Transverse colon (tissue), 4 donors: Measurements from ENCODE around the gene BRD3OS. TPM values are rescaled to one million over a fixed set of nuclear protein-coding genes. Genes with fewer than 3 reads are reported as not detected.

ENCODE experiments used
- DNase-seq: peaks from one replicate; pipeline ENCODE4 v3.0.0-alpha.2; 2019
- H3K27ac ChIP-seq, 4 donors: fragments of 200-600 bp; sonication (generic); 2 replicates each; pipeline ENCODE4 v1.5.1; 2016 to 2018; ENCODE audit warnings: inconsistent platforms in 4 of 4
- H3K27me3 ChIP-seq: fragments of 200-600 bp; sonication (generic); 2 replicates; pipeline ENCODE4 v1.5.1; 2017; ENCODE audit warnings: inconsistent platforms
- H3K36me3 ChIP-seq, 4 donors: fragments of 200-600 bp; sonication (generic); 2 replicates each; pipeline ENCODE4 v1.5.1; 2017 to 2019; ENCODE audit warnings: inconsistent platforms in 4 of 4
- H3K4me1 ChIP-seq, 4 donors: fragments of 200-600 bp; sonication (generic); 2 replicates each; pipeline ENCODE4 v1.5.1; 2017 to 2020; ENCODE audit warnings: inconsistent platforms in 4 of 4
- H3K4me3 ChIP-seq, 4 donors: fragments of 200-600 bp; sonication (generic); 1 replicate in 1 of 4; 2 replicates in 3 of 4; pipeline versions ENCODE4 v1.5.1 to v1.6.1; 2017 to 2019; ENCODE audit warnings: inconsistent platforms in 4 of 4
- H3K9me3 ChIP-seq, 2 donors: fragments of 200-600 bp; sonication (generic); 2 replicates each; pipeline ENCODE4 v1.5.1; 2017 to 2019; ENCODE audit warnings: inconsistent platforms in 2 of 2
- CTCF ChIP-seq, 5 experiments: fragments of 200-600 bp in 3 of 5; fragments of 450-650 bp in 2 of 5; sonication (generic) in 3 of 5; IDR thresholded peaks; 1 replicate in 2 of 5; 2 replicates in 3 of 5; pipeline ENCODE4 v1.5.1; 2016 to 2017; ENCODE audit warnings: antibody characterized with exemption in 5 of 5, inconsistent platforms in 3 of 5, mild to moderate bottlenecking in 2 of 5, moderate library complexity in 1 of 5
- EP300 ChIP-seq: sonication (generic); formaldehyde crosslinking; IDR thresholded peaks from one replicate; pipeline ENCODE4 v1.6.1; 2017; ENCODE audit warnings: antibody characterized with exemption, low read depth
- POLR2A ChIP-seq: fragments of 450-650 bp; IDR thresholded peaks from one replicate; pipeline ENCODE4 v1.6.1; 2016; ENCODE audit warnings: antibody characterized with exemption, mild to moderate bottlenecking, moderate library complexity
- POLR2AphosphoS5 ChIP-seq, 3 donors: sonication (generic); formaldehyde crosslinking; IDR thresholded peaks; one replicate each; pipeline ENCODE4 v1.6.1; 2016; ENCODE audit warnings: antibody characterized with exemption in 3 of 3
- WGBS, 2 donors: methylation state at CpG; one replicate each; pipeline ENCODE4 v1.1.5; 2018; ENCODE audit warnings: low coverage in 1 of 2; 5-methylcytosine and 5-hydroxymethylcytosine counted together
- in situ Hi-C, 4 donors: fragments of 200-750 bp; cut with MboI; loops; one replicate each; pipeline versions ENCODE4 v1.15.0 to v1.15.1; 2017; ENCODE audit warnings: low sequenced_read_pairs in 3 of 4, low pct_ligation_motif_present in 1 of 4, low pct_unique_long_range_greater_than_20kb in 1 of 4
- intact Hi-C: fragments of 100-400 bp; cut with DNase I; formaldehyde crosslinking; loops from one replicate; pipeline ENCODE4 v1.15.1; 2023; ENCODE audit warnings: low total_unique reads
- total RNA-seq, 4 donors: library from RNA; depleted of rRNA; stranded (reverse); fragments of >200 nt; gene quantifications; one replicate each; pipeline ENCODE4 v1.1.0, GENCODE V29; 2016

BRD3OS gene
- total RNA-seq, 4 donors from 2014 or later: 3.2 to 6.6 (median 4.4) TPM

- no peaks in the 10 kb centered on the region for H3K36me3 ChIP-seq
- H3K9me3 ChIP-seq: no peaks in the 10 kb centered on the region
- WGBS, 2 donors: 80 to 96% methylated on average over 5 to 22 of the region's 22 CpGs
- in situ Hi-C loops: no loop called here
- no peak for DNase-seq
- intact Hi-C loops: no loop called here
- H3K27ac ChIP-seq: peak overlapping the region; percentile 0 to 57 (median 19)
- TF ChIP-seq EP300 (no peak), POLR2A (no peak), POLR2AphosphoS5 (IDR thresholded peaks at IDR 0.05) (no peak)
- peaks cover 0 to 14% (median 9%) of the 10 kb centered on the region in 4 donors for H3K4me1 ChIP-seq
- no peaks in the 10 kb centered on the region for H3K27me3 ChIP-seq
- no peak overlapping the region for H3K4me3 ChIP-seq
Observed at GRCh38 chr9:133979921-133980863, 45.1 kb upstream of the BRD3OS start.

- peaks cover 0 to 14% (median 9%) of the 10 kb centered on the region in 4 donors for H3K4me1 ChIP-seq
- H3K27ac ChIP-seq: no peak overlapping the region
Observed at GRCh38 chr9:133980864-133981588, 44.3 kb upstream of the BRD3OS start.

GRCh38 chr9:133981589-133981957 is 43.7 kb upstream of the BRD3OS start:
- DNase-seq: no peak
- Histone ChIP-seq H3K36me3 (no peaks in the 10 kb centered on the region), H3K9me3 (no peaks in the 10 kb centered on the region), H3K4me1 (peaks cover 0 to 14% (median 9%) of the 10 kb centered on the region in 4 donors), H3K4me3 (no peak overlapping the region), H3K27ac (no peak overlapping the region), H3K27me3 (no peaks in the 10 kb centered on the region)
- in situ Hi-C loops (no loop called here), intact Hi-C loops (no loop called here)
- 99% methylated on average over 11 of the region's 14 CpGs; no CpG with 5 or more reads in 1 of the 2 donors for WGBS, 2 donors
- TF ChIP-seq POLR2A (no peak), EP300 (no peak), POLR2AphosphoS5 (IDR thresholded peaks at IDR 0.05) (no peak), CTCF (IDR thresholded peaks at IDR 0.05) (no peak)

More at GRCh38 chr9:133980864-133981588, 44.3 kb upstream of the BRD3OS start:
- 89% methylated on average over 25 of the region's 25 CpGs; no CpG with 5 or more reads in 1 of the 2 donors for WGBS, 2 donors
- Histone ChIP-seq H3K4me3 (no peak overlapping the region), H3K27me3 (no peaks in the 10 kb centered on the region), H3K36me3 (no peaks in the 10 kb centered on the region), H3K9me3 (no peaks in the 10 kb centered on the region)
- in situ Hi-C loops (no loop called here), intact Hi-C loops (no loop called here)
- TF ChIP-seq POLR2A (no peak), POLR2AphosphoS5 (IDR thresholded peaks at IDR 0.05) (no peak), EP300 (no peak), CTCF (IDR thresholded peaks at IDR 0.05) (no peak)
- DNase-seq: no peak

- no peaks in the 10 kb centered on the region for H3K27me3 ChIP-seq
- intact Hi-C loops (no loop called here), in situ Hi-C loops (no loop called here)
- H3K36me3 ChIP-seq: no peaks in the 10 kb centered on the region
- no peak for TF ChIP-seq POLR2AphosphoS5 (IDR thresholded peaks at IDR 0.05)
- TF ChIP-seq CTCF (IDR thresholded peaks at IDR 0.05): no peak
- no peak for TF ChIP-seq POLR2A
- TF ChIP-seq EP300: no peak
- H3K4me3 ChIP-seq: no peak overlapping the region
- H3K27ac ChIP-seq: no peak overlapping the region
- no peak for DNase-seq
- no peaks in the 10 kb centered on the region for H3K9me3 ChIP-seq
- peaks cover 0 to 14% (median 9%) of the 10 kb centered on the region in 4 donors for H3K4me1 ChIP-seq
- 89% methylated on average over 27 of the region's 28 CpGs; no CpG with 5 or more reads in 1 of the 2 donors for WGBS, 2 donors
Observed at GRCh38 chr9:133981958-133982681, 43.2 kb upstream of the BRD3OS start.
